SK-N-SH treated with all-trans-retinoic acid at 6 μM for 48 hours (cell line): ENCODE results near the gene PACS1.

Experiments
- ARNTL ChIP-seq: fragments of 450-650 bp; formaldehyde crosslinking; IDR thresholded peaks from 2 replicates; pipeline ENCODE4 v1.5.0; 2020; ENCODE audit warnings: low read depth, mild to moderate bottlenecking, moderate library complexity, borderline replicate concordance
- GLIS3 ChIP-seq: fragments of 250-450 bp; sonication (Bioruptor Pico); IDR thresholded peaks from 2 replicates; pipeline ENCODE4 v1.5.0; 2020; ENCODE audit warnings: mild to moderate bottlenecking, moderate library complexity
- ISL1 ChIP-seq: fragments of 250-450 bp; sonication (Bioruptor Pico); IDR thresholded peaks from 2 replicates; pipeline ENCODE4 v2.1.2; 2022; ENCODE audit warnings: mild to moderate bottlenecking, moderate library complexity
- OSR1 ChIP-seq: fragments of 250-450 bp; sonication (Bioruptor Pico); IDR thresholded peaks from 2 replicates; pipeline ENCODE4 v1.8.0; 2022; ENCODE audit warnings: moderate library complexity, mild to moderate bottlenecking, inconsistent platforms
- RARB ChIP-seq: fragments of 250-450 bp; sonication (Bioruptor Pico); IDR thresholded peaks from 2 replicates; pipeline ENCODE4 v1.8.0; 2021; ENCODE audit warnings: mild to moderate bottlenecking, moderate library complexity
- SNAI2 ChIP-seq: fragments of 250-450 bp; sonication (Bioruptor Pico); IDR thresholded peaks from 2 replicates; pipeline ENCODE4 v1.5.0; 2020; ENCODE audit warnings: mild to moderate bottlenecking, moderate library complexity
- TCF4 ChIP-seq: fragments of 250-450 bp; sonication (Bioruptor Pico); IDR thresholded peaks from 2 replicates; pipeline ENCODE4 v1.8.0; 2021; ENCODE audit warnings: mild to moderate bottlenecking, moderate library complexity, borderline replicate concordance
- TOX ChIP-seq: fragments of 250-450 bp; sonication (Bioruptor Pico); IDR thresholded peaks from 2 replicates; pipeline ENCODE4 v1.8.0; 2021; ENCODE audit warnings: mild to moderate bottlenecking, moderate library complexity, borderline replicate concordance
- ZNF565 ChIP-seq: fragments of 450-650 bp; formaldehyde crosslinking; conservative IDR thresholded peaks from 2 replicates; pipeline ENCODE4 v1.5.0; 2020; ENCODE audit warnings: low read depth, mild to moderate bottlenecking, moderate library complexity
- ZNF8 ChIP-seq: fragments of 450-650 bp; formaldehyde crosslinking; IDR thresholded peaks from 2 replicates; pipeline ENCODE4 v1.5.0; 2020; ENCODE audit warnings: mild to moderate bottlenecking, moderate library complexity
- TF ChIP-seq, protein P1 (sequence below): fragments of 250-450 bp; sonication (Bioruptor Pico); IDR thresholded peaks from 2 replicates; pipeline ENCODE4 v1.8.0; 2020; ENCODE audit warnings: mild to moderate bottlenecking, moderate library complexity, borderline replicate concordance
- TF ChIP-seq, protein P2 (sequence below): fragments of 250-450 bp; sonication (Bioruptor Pico); IDR thresholded peaks from 2 replicates; pipeline ENCODE4 v1.5.1; 2020; ENCODE audit warnings: low read depth, mild to moderate bottlenecking, moderate library complexity
- TF ChIP-seq, protein P3 (sequence below): fragments of 250-450 bp; sonication (Bioruptor Pico); IDR thresholded peaks from 2 replicates; pipeline ENCODE4 v1.5.1; 2021; ENCODE audit warnings: mild to moderate bottlenecking, moderate library complexity

DNA sequence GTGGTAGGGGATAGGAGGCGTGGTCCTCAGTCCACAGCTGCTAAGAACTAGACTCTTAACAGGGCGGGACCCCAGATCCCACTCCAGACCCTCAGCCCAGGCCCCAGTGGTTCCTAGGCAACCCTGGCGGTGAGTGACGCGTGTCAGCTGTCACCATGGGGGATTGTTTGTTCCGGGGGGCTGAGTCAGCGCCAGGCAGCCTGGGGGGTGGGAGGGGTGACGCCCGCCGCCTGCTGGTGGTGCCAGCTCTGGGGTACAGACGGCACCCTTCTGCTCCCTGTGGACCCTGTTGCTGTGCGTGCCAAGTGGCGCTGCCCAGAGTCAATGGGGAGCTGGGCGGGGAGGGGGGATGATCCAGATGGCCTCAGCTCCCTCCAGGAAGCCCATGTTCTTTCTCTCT lies 210.4 kb downstream of the PACS1 start:
- TF ChIP-seq OSR1 (no peak), ZNF8 (CRISPR knock-in tag) (no peak), ARNTL (CRISPR knock-in tag) (no peak), GLIS3 (no peak), SNAI2 (CRISPR knock-in tag) (no peak), ZNF565 (CRISPR knock-in tag) (no peak), RARB (CRISPR knock-in tag) (no peak), TCF4 (CRISPR knock-in tag) (no peak), ISL1 (CRISPR knock-in tag) (no peak), TOX (CRISPR knock-in tag) (no peak)
- TF ChIP-seq, protein P1, sequence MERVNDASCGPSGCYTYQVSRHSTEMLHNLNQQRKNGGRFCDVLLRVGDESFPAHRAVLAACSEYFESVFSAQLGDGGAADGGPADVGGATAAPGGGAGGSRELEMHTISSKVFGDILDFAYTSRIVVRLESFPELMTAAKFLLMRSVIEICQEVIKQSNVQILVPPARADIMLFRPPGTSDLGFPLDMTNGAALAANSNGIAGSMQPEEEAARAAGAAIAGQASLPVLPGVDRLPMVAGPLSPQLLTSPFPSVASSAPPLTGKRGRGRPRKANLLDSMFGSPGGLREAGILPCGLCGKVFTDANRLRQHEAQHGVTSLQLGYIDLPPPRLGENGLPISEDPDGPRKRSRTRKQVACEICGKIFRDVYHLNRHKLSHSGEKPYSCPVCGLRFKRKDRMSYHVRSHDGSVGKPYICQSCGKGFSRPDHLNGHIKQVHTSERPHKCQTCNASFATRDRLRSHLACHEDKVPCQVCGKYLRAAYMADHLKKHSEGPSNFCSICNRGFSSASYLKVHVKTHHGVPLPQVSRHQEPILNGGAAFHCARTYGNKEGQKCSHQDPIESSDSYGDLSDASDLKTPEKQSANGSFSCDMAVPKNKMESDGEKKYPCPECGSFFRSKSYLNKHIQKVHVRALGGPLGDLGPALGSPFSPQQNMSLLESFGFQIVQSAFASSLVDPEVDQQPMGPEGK (CRISPR knock-in tag), result no peak
- TF ChIP-seq, protein P2, sequence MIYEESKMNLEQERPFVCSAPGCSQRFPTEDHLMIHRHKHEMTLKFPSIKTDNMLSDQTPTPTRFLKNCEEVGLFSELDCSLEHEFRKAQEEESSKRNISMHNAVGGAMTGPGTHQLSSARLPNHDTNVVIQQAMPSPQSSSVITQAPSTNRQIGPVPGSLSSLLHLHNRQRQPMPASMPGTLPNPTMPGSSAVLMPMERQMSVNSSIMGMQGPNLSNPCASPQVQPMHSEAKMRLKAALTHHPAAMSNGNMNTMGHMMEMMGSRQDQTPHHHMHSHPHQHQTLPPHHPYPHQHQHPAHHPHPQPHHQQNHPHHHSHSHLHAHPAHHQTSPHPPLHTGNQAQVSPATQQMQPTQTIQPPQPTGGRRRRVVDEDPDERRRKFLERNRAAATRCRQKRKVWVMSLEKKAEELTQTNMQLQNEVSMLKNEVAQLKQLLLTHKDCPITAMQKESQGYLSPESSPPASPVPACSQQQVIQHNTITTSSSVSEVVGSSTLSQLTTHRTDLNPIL (CRISPR knock-in tag), result no peak
- TF ChIP-seq, protein P3, sequence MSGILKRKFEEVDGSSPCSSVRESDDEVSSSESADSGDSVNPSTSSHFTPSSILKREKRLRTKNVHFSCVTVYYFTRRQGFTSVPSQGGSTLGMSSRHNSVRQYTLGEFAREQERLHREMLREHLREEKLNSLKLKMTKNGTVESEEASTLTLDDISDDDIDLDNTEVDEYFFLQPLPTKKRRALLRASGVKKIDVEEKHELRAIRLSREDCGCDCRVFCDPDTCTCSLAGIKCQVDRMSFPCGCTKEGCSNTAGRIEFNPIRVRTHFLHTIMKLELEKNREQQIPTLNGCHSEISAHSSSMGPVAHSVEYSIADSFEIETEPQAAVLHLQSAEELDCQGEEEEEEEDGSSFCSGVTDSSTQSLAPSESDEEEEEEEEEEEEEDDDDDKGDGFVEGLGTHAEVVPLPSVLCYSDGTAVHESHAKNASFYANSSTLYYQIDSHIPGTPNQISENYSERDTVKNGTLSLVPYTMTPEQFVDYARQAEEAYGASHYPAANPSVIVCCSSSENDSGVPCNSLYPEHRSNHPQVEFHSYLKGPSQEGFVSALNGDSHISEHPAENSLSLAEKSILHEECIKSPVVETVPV (CRISPR knock-in tag), result no peak
